H9 (cell line): ENCODE data around the gene FRAS1. TPM values are rescaled to one million over a fixed set of nuclear protein-coding genes. Genes with fewer than 3 reads are reported as not detected.

Experiments used
- DNase-seq: peaks from one replicate; pipeline ENCODE4 v3.0.0-alpha.2; 2017
- H2AFZ ChIP-seq: one replicate; pipeline ENCODE4 v1.6.1; 2013; ENCODE audit warnings: mild to moderate bottlenecking, low read length, control low read depth, moderate library complexity
- H2AK5ac ChIP-seq: 2 replicates; pipeline ENCODE4 v1.6.1; 2013; ENCODE audit warnings: low read length, control low read depth, mixed read lengths; ENCODE audit not compliant: insufficient read length
- H2BK120ac ChIP-seq: one replicate; pipeline ENCODE4 v1.6.1; 2013; ENCODE audit warnings: low read depth, mild to moderate bottlenecking, low read length, control low read depth, inconsistent platforms; ENCODE audit not compliant: poor library complexity, severe bottlenecking
- H2BK12ac ChIP-seq: 2 replicates; pipeline ENCODE4 v1.6.1; 2013; ENCODE audit warnings: low read length, control low read depth, mixed read lengths, low read depth; ENCODE audit not compliant: insufficient read length
- H2BK15ac ChIP-seq: 2 replicates; pipeline ENCODE4 v1.6.1; 2013; ENCODE audit warnings: low read depth, low read length, control low read depth
- H2BK20ac ChIP-seq: one replicate; pipeline ENCODE4 v1.6.1; 2013; ENCODE audit warnings: low read depth, mild to moderate bottlenecking, low read length, control low read depth, inconsistent platforms; ENCODE audit not compliant: poor library complexity, severe bottlenecking
- H2BK5ac ChIP-seq: 2 replicates; pipeline ENCODE4 v1.6.1; 2013; ENCODE audit warnings: low read length, control low read depth, mixed read lengths; ENCODE audit not compliant: insufficient read length
- H3K14ac ChIP-seq: 2 replicates; pipeline ENCODE4 v1.6.1; 2013; ENCODE audit warnings: low read length, control low read depth; ENCODE audit not compliant: insufficient read depth
- H3K18ac ChIP-seq: 2 replicates; pipeline ENCODE4 v1.6.1; 2013; ENCODE audit warnings: low read depth, mild to moderate bottlenecking, mixed read lengths, low read length, control low read depth; ENCODE audit not compliant: insufficient read length
- H3K23ac ChIP-seq: 2 replicates; pipeline ENCODE4 v1.6.1; 2013; ENCODE audit warnings: low read length, control low read depth, mixed read lengths, low read depth; ENCODE audit not compliant: insufficient read length
- H3K23me2 ChIP-seq: 2 replicates; pipeline ENCODE4 v1.6.1; 2013; ENCODE audit warnings: low read depth, mild to moderate bottlenecking, mixed read lengths, low read length, control low read depth; ENCODE audit not compliant: insufficient read length, poor library complexity, severe bottlenecking
- H3K27ac ChIP-seq: 2 replicates; pipeline ENCODE4 v1.5.1; 2013; ENCODE audit warnings: low read length, control low read depth, mixed read lengths, low read depth; ENCODE audit not compliant: insufficient read length
- H3K27me3 ChIP-seq: 2 replicates; pipeline ENCODE4 v1.6.1; 2013; ENCODE audit warnings: low read length, control low read depth, inconsistent platforms; ENCODE audit not compliant: insufficient read depth
- H3K4ac ChIP-seq: 2 replicates; pipeline ENCODE4 v1.6.1; 2013; ENCODE audit warnings: low read depth, mild to moderate bottlenecking, control low read depth, inconsistent platforms, low read length, moderate library complexity
- H3K4me1 ChIP-seq: 2 replicates; pipeline ENCODE4 v1.6.1; 2013; ENCODE audit warnings: low read length, control low read depth, inconsistent platforms; ENCODE audit not compliant: insufficient read depth
- H3K4me2 ChIP-seq: 2 replicates; pipeline ENCODE4 v1.6.1; 2013; ENCODE audit warnings: low read length, control low read depth, mixed read lengths; ENCODE audit not compliant: insufficient read length, insufficient read depth
- H3K56ac ChIP-seq: 2 replicates; pipeline ENCODE4 v1.6.1; 2013; ENCODE audit warnings: low read depth, mild to moderate bottlenecking, mixed read lengths, low read length, control low read depth; ENCODE audit not compliant: insufficient read length
- H3K79me1 ChIP-seq: 2 replicates; pipeline ENCODE4 v1.6.1; 2013; ENCODE audit warnings: low read depth, mild to moderate bottlenecking, moderate library complexity, low read length, control low read depth, inconsistent platforms; ENCODE audit not compliant: insufficient read depth, poor library complexity, severe bottlenecking
- H3K79me2 ChIP-seq: 2 replicates; pipeline ENCODE4 v1.6.1; 2013; ENCODE audit warnings: low read length, control low read depth, inconsistent platforms; ENCODE audit not compliant: insufficient read depth
- H3K9ac ChIP-seq: 2 replicates; pipeline ENCODE4 v1.6.1; 2013; ENCODE audit warnings: low read length, control low read depth, mixed read lengths; ENCODE audit not compliant: insufficient read length; ENCODE audit errors: extremely low read depth
- H3K9me3 ChIP-seq: one replicate; pipeline ENCODE4 v1.6.1; 2013; ENCODE audit warnings: low read depth, low read length, inconsistent platforms; ENCODE audit not compliant: control insufficient read depth
- H3T11ph ChIP-seq: one replicate; pipeline ENCODE4 v1.6.1; 2013; ENCODE audit warnings: mild to moderate bottlenecking, low read length, control low read depth, inconsistent platforms
- H4K20me1 ChIP-seq: one replicate; pipeline ENCODE4 v1.6.1; 2013; ENCODE audit not compliant: control insufficient read depth, insufficient read length, insufficient read depth
- H4K5ac ChIP-seq: 2 replicates; pipeline ENCODE4 v1.6.1; 2013; ENCODE audit warnings: low read depth, mild to moderate bottlenecking, mixed read lengths, low read length, control low read depth; ENCODE audit not compliant: insufficient read length
- H4K8ac ChIP-seq: replicated peaks from 2 replicates; pipeline ENCODE4 v1.6.1; 2013; ENCODE audit warnings: low read length, control low read depth, mixed read lengths, low read depth; ENCODE audit not compliant: insufficient read length
- H4K91ac ChIP-seq: 2 replicates; pipeline ENCODE4 v1.6.1; 2013; ENCODE audit warnings: low read depth, mild to moderate bottlenecking, moderate library complexity, mixed read lengths, low read length, control low read depth; ENCODE audit not compliant: insufficient read length
- H3K27ac Mint-ChIP-seq, 3 experiments: 2 replicates in 2 of 3; 3 replicates in 1 of 3; pipeline ENCODE4 v1.8.0; 2020 to 2021; ENCODE audit warnings: mixed read lengths in 3 of 3, mild to moderate bottlenecking in 1 of 3, moderate library complexity in 1 of 3
- H3K27me3 Mint-ChIP-seq: 2 replicates; pipeline ENCODE4 v1.8.0; 2021; ENCODE audit warnings: low read depth, mild to moderate bottlenecking, moderate library complexity, mixed read lengths
- H3K36me3 Mint-ChIP-seq, 3 experiments: 2 replicates in 2 of 3; 3 replicates in 1 of 3; pipeline ENCODE4 v1.8.0; 2020 to 2021; ENCODE audit warnings: low read depth in 3 of 3, mixed read lengths in 3 of 3; ENCODE audit not compliant: insufficient read depth in 1 of 3
- H3K4me1 Mint-ChIP-seq, 2 experiments: 2 replicates each; pipeline ENCODE4 v1.8.0; 2020; ENCODE audit warnings: mixed read lengths in 2 of 2
- H3K4me3 Mint-ChIP-seq, 2 experiments: 2 replicates in 1 of 2; 3 replicates in 1 of 2; pipeline ENCODE4 v1.8.0; 2020 to 2021; ENCODE audit warnings: mild to moderate bottlenecking in 2 of 2, mixed read lengths in 2 of 2, moderate library complexity in 1 of 2
- H3K9me3 Mint-ChIP-seq, 2 experiments: 2 replicates in 1 of 2; 3 replicates in 1 of 2; pipeline ENCODE4 v1.8.0; 2020; ENCODE audit warnings: mild to moderate bottlenecking in 2 of 2, mixed read lengths in 2 of 2, moderate library complexity in 1 of 2
- CTCF ChIP-seq: fragments of 200-600 bp; sonication (generic); conservative IDR thresholded peaks from 3 replicates; pipeline ENCODE4 v1.8.0; 2021; ENCODE audit warnings: antibody characterized with exemption, mild to moderate bottlenecking
- WGBS: extraction: QIAGEN DNeasy Blood & Tissue Kit; methylation state at CpG from one replicate; pipeline ENCODE4 v1.1.7; 2013; ENCODE audit warnings: missing lambda C conversion rate, low lambda C conversion rate, mixed read lengths; ENCODE audit not compliant: insufficient read length; ENCODE audit errors: extremely low coverage; 5-methylcytosine and 5-hydroxymethylcytosine counted together
- total RNA-seq: library from RNA; stranded (reverse); gene quantifications from 2 replicates; pipeline ENCODE4 v1.2.1, GENCODE V29; 2021

Gene FRAS1
- total RNA-seq, 1 experiment from 2014 or later, result 58.5 TPM

- Histone ChIP-seq H3K56ac (no peak overlapping the region), H3T11ph (no peak overlapping the region), H2BK12ac (no peak overlapping the region), H2BK15ac (no peak overlapping the region), H3K79me2 (no peaks in the 10 kb centered on the region), H2AFZ (no peak overlapping the region), H3K23ac (no peak overlapping the region), H3K9ac (no peak overlapping the region), H3K27ac (no peak overlapping the region), H4K5ac (no peak overlapping the region), H3K23me2 (no peaks in the 10 kb centered on the region), H2BK5ac (no peak overlapping the region), H4K8ac (no peak overlapping the region), H3K18ac (no peak overlapping the region), H4K20me1 (no peaks in the 10 kb centered on the region), H3K4me1 (no peaks in the 10 kb centered on the region), H3K4ac (no peak overlapping the region), H4K91ac (no peak overlapping the region), H3K14ac (no peak overlapping the region), H2BK20ac (no peak overlapping the region), H3K79me1 (no peaks in the 10 kb centered on the region), H3K4me2 (no peak overlapping the region), H2AK5ac (no peak overlapping the region), H3K9me3 (no peaks in the 10 kb centered on the region), H3K27me3 (no peaks in the 10 kb centered on the region), H2BK120ac (no peak overlapping the region)
- H3K36me3 Mint-ChIP-seq, result peaks cover 35 to 56% (median 53%) of the 10 kb centered on the region in 3 experiments
- no peak overlapping the region for H3K4me3 Mint-ChIP-seq
- no peak overlapping the region for H3K27ac Mint-ChIP-seq
- no peaks in the 10 kb centered on the region for H3K9me3 Mint-ChIP-seq
- H3K4me1 Mint-ChIP-seq, result peaks cover under 1 to 13% of the 10 kb centered on the region in 2 experiments
- H3K27me3 Mint-ChIP-seq, result no peaks in the 10 kb centered on the region
- no peak for TF ChIP-seq CTCF
- no CpG with 5 or more reads among the region's 2 CpGs for WGBS
- no peak for DNase-seq
These were observed 231.2 kb downstream of the FRAS1 start for GRCh38 chr4:78288327-78288726.
